Esophagus squamous epithelium (tissue), 4 donors: ENCODE measurements around the gene SLC4A4.

Experiments used
- POLR2A ChIP-seq, 4 donors: fragments of 450-650 bp; IDR thresholded peaks; one replicate each; pipeline ENCODE4 v1.6.1; 2017; ENCODE audit warnings: antibody characterized with exemption in 4 of 4, mild to moderate bottlenecking in 4 of 4, moderate library complexity in 3 of 4
- TF ChIP-seq, protein P1 (sequence below), 6 experiments: fragments of 450-650 bp in 4 of 6; fragments of 200-600 bp in 2 of 6; sonication (generic) in 2 of 6; IDR thresholded peaks; one replicate each; pipeline ENCODE4 v1.5.1; 2016 to 2019; ENCODE audit warnings: antibody characterized with exemption in 6 of 6, mild to moderate bottlenecking in 4 of 6, moderate library complexity in 4 of 6

DNA sequence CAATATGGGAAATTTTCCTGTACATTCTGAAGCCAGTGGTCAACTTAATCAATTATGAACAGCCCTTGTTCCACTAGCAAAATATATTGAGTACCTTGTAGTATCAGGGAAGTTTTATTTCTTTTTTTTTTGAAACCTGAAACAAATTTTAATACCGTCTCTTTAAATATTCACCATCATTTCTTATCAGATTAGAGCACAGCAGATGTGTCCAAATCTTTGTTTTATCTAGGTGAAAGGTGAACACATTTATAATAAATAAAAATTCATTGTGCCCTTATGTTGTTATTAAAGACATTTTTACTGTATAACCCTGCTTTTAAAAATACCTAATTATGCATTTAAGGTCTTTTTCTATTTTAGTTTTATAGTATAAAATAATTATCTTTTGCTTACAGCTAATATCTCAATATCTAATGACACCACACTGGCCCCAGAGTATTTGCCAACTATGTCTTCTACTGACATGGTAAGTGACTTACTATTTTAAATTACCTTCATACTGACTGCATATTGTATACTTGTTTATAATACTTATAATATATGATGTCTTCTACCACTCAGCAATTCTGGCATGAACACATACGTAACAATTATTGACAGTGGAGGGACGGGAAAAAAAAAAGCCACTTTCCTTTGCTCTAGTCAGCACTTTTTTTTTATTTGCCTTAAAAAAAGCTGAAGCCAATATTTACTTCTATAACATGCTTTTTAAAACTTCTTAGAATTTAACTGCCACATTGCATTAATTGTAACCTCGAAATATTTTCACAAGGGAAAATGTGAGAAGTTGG lies 147.9 kb downstream of the SLC4A4 start:
- TF ChIP-seq, protein P1, sequence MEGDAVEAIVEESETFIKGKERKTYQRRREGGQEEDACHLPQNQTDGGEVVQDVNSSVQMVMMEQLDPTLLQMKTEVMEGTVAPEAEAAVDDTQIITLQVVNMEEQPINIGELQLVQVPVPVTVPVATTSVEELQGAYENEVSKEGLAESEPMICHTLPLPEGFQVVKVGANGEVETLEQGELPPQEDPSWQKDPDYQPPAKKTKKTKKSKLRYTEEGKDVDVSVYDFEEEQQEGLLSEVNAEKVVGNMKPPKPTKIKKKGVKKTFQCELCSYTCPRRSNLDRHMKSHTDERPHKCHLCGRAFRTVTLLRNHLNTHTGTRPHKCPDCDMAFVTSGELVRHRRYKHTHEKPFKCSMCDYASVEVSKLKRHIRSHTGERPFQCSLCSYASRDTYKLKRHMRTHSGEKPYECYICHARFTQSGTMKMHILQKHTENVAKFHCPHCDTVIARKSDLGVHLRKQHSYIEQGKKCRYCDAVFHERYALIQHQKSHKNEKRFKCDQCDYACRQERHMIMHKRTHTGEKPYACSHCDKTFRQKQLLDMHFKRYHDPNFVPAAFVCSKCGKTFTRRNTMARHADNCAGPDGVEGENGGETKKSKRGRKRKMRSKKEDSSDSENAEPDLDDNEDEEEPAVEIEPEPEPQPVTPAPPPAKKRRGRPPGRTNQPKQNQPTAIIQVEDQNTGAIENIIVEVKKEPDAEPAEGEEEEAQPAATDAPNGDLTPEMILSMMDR (IDR thresholded peaks at IDR 0.05): no peak
- no peak for TF ChIP-seq POLR2A (IDR thresholded peaks at IDR 0.05)
